ENCODE measurements around the gene EED.

Gene EED

GRCh38 chr11:86205421-86206336 lies 38.9 kb upstream of the EED start:
- Histone ChIP-seq H3K27me3 (replicated peaks; ENCODE audit: control insufficient read depth, insufficient read depth, low read length, poor library complexity, severe bottlenecking) (no peaks in the 10 kb centered on the region), H3K9me3 (ENCODE audit: control insufficient read depth, low read length) (no peaks in the 10 kb centered on the region), H3K4me3 (ENCODE audit: insufficient read depth, low read depth, low read length, poor library complexity, severe bottlenecking) (no peak overlapping the region), H3K36me3 (ENCODE audit: control insufficient read depth, insufficient read depth, low read length) (no peaks in the 10 kb centered on the region), H3K4me1 (ENCODE audit: control insufficient read depth, insufficient read depth, low read length, poor library complexity, severe bottlenecking) (peaks cover 6% of the 10 kb centered on the region), H3K27ac (ENCODE audit: insufficient read depth, low read length, poor library complexity, severe bottlenecking) (no peak overlapping the region)
- no peak for DNase-seq

GRCh38 chr11:86206337-86206695 lies 38.2 kb upstream of the EED start:
- no peak overlapping the region for H3K4me3 ChIP-seq (ENCODE audit: insufficient read depth, low read depth, low read length, poor library complexity, severe bottlenecking)
- no peak overlapping the region for H3K27ac ChIP-seq (ENCODE audit: insufficient read depth, low read length, poor library complexity, severe bottlenecking)
- H3K4me1 ChIP-seq (ENCODE audit: control insufficient read depth, insufficient read depth, low read length, poor library complexity, severe bottlenecking) = peaks cover 6% of the 10 kb centered on the region
- no peaks in the 10 kb centered on the region for H3K36me3 ChIP-seq (ENCODE audit: control insufficient read depth, insufficient read depth, low read length)
- no peak for DNase-seq
- H3K9me3 ChIP-seq (ENCODE audit: control insufficient read depth, low read length) = no peaks in the 10 kb centered on the region
- H3K27me3 ChIP-seq (replicated peaks; ENCODE audit: control insufficient read depth, insufficient read depth, low read length, poor library complexity, severe bottlenecking) = no peaks in the 10 kb centered on the region

- no peak for DNase-seq
- H3K9me3 ChIP-seq (ENCODE audit: control insufficient read depth, low read length) = no peaks in the 10 kb centered on the region
Observed at GRCh38 chr11:86207413-86207812, 37.1 kb upstream of the EED start.

GRCh38 chr11:86208572-86208971 lies 36.0 kb upstream of the EED start:
- Histone ChIP-seq H3K9me3 (ENCODE audit: control insufficient read depth, low read length) (no peaks in the 10 kb centered on the region), H3K4me1 (ENCODE audit: control insufficient read depth, insufficient read depth, low read length, poor library complexity, severe bottlenecking) (no peaks in the 10 kb centered on the region), H3K36me3 (ENCODE audit: control insufficient read depth, insufficient read depth, low read length) (no peaks in the 10 kb centered on the region), H3K4me3 (ENCODE audit: insufficient read depth, low read depth, low read length, poor library complexity, severe bottlenecking) (no peak overlapping the region), H3K27me3 (replicated peaks; ENCODE audit: control insufficient read depth, insufficient read depth, low read length, poor library complexity, severe bottlenecking) (no peaks in the 10 kb centered on the region), H3K27ac (ENCODE audit: insufficient read depth, low read length, poor library complexity, severe bottlenecking) (no peak overlapping the region)
- no peak for DNase-seq

More at GRCh38 chr11:86207413-86207812, 37.1 kb upstream of the EED start:
- Histone ChIP-seq H3K4me3 (ENCODE audit: insufficient read depth, low read depth, low read length, poor library complexity, severe bottlenecking) (no peak overlapping the region), H3K27me3 (replicated peaks; ENCODE audit: control insufficient read depth, insufficient read depth, low read length, poor library complexity, severe bottlenecking) (no peaks in the 10 kb centered on the region), H3K36me3 (ENCODE audit: control insufficient read depth, insufficient read depth, low read length) (no peaks in the 10 kb centered on the region), H3K4me1 (ENCODE audit: control insufficient read depth, insufficient read depth, low read length, poor library complexity, severe bottlenecking) (no peaks in the 10 kb centered on the region), H3K27ac (ENCODE audit: insufficient read depth, low read length, poor library complexity, severe bottlenecking) (no peak overlapping the region)

GRCh38 chr11:86209806-86210657 lies 34.5 kb upstream of the EED start:
- no peaks in the 10 kb centered on the region for H3K4me1 ChIP-seq (ENCODE audit: control insufficient read depth, insufficient read depth, low read length, poor library complexity, severe bottlenecking)
- DNase-seq = no peak
- H3K36me3 ChIP-seq (ENCODE audit: control insufficient read depth, insufficient read depth, low read length) = no peaks in the 10 kb centered on the region
- H3K27me3 ChIP-seq (replicated peaks; ENCODE audit: control insufficient read depth, insufficient read depth, low read length, poor library complexity, severe bottlenecking) = no peaks in the 10 kb centered on the region
- no peak overlapping the region for H3K4me3 ChIP-seq (ENCODE audit: insufficient read depth, low read depth, low read length, poor library complexity, severe bottlenecking)
- no peaks in the 10 kb centered on the region for H3K9me3 ChIP-seq (ENCODE audit: control insufficient read depth, low read length)
- H3K27ac ChIP-seq (ENCODE audit: insufficient read depth, low read length, poor library complexity, severe bottlenecking) = no peak overlapping the region

- H3K9me3 ChIP-seq (ENCODE audit: control insufficient read depth, low read length) = no peaks in the 10 kb centered on the region
- H3K36me3 ChIP-seq (ENCODE audit: control insufficient read depth, insufficient read depth, low read length) = no peaks in the 10 kb centered on the region
- no peaks in the 10 kb centered on the region for H3K27me3 ChIP-seq (replicated peaks; ENCODE audit: control insufficient read depth, insufficient read depth, low read length, poor library complexity, severe bottlenecking)
- H3K4me1 ChIP-seq (ENCODE audit: control insufficient read depth, insufficient read depth, low read length, poor library complexity, severe bottlenecking) = no peaks in the 10 kb centered on the region
- no peak for DNase-seq
- H3K4me3 ChIP-seq (ENCODE audit: insufficient read depth, low read depth, low read length, poor library complexity, severe bottlenecking) = no peak overlapping the region
- no peak overlapping the region for H3K27ac ChIP-seq (ENCODE audit: insufficient read depth, low read length, poor library complexity, severe bottlenecking)
Observed at GRCh38 chr11:86210898-86211297, 33.7 kb upstream of the EED start.

GRCh38 chr11:86211619-86212018 lies 32.9 kb upstream of the EED start:
- Histone ChIP-seq H3K9me3 (ENCODE audit: control insufficient read depth, low read length) (no peaks in the 10 kb centered on the region), H3K27me3 (replicated peaks; ENCODE audit: control insufficient read depth, insufficient read depth, low read length, poor library complexity, severe bottlenecking) (no peaks in the 10 kb centered on the region), H3K4me1 (ENCODE audit: control insufficient read depth, insufficient read depth, low read length, poor library complexity, severe bottlenecking) (no peaks in the 10 kb centered on the region), H3K36me3 (ENCODE audit: control insufficient read depth, insufficient read depth, low read length) (no peaks in the 10 kb centered on the region), H3K27ac (ENCODE audit: insufficient read depth, low read length, poor library complexity, severe bottlenecking) (no peak overlapping the region), H3K4me3 (ENCODE audit: insufficient read depth, low read depth, low read length, poor library complexity, severe bottlenecking) (no peak overlapping the region)
- no peak for DNase-seq

GRCh38 chr11:86212019-86212611 lies 32.4 kb upstream of the EED start:
- H3K9me3 ChIP-seq (ENCODE audit: control insufficient read depth, low read length) = no peaks in the 10 kb centered on the region
- H3K4me3 ChIP-seq (ENCODE audit: insufficient read depth, low read depth, low read length, poor library complexity, severe bottlenecking) = no peak overlapping the region
- no peak overlapping the region for H3K27ac ChIP-seq (ENCODE audit: insufficient read depth, low read length, poor library complexity, severe bottlenecking)
- DNase-seq = no peak
- H3K27me3 ChIP-seq (replicated peaks; ENCODE audit: control insufficient read depth, insufficient read depth, low read length, poor library complexity, severe bottlenecking) = no peaks in the 10 kb centered on the region
- H3K4me1 ChIP-seq (ENCODE audit: control insufficient read depth, insufficient read depth, low read length, poor library complexity, severe bottlenecking) = no peaks in the 10 kb centered on the region
- no peaks in the 10 kb centered on the region for H3K36me3 ChIP-seq (ENCODE audit: control insufficient read depth, insufficient read depth, low read length)

- H3K27me3 ChIP-seq (replicated peaks; ENCODE audit: control insufficient read depth, insufficient read depth, low read length, poor library complexity, severe bottlenecking) = peaks cover 2% of the 10 kb centered on the region
- no peaks in the 10 kb centered on the region for H3K4me1 ChIP-seq (ENCODE audit: control insufficient read depth, insufficient read depth, low read length, poor library complexity, severe bottlenecking)
- DNase-seq = no peak
- no peak overlapping the region for H3K4me3 ChIP-seq (ENCODE audit: insufficient read depth, low read depth, low read length, poor library complexity, severe bottlenecking)
- H3K9me3 ChIP-seq (ENCODE audit: control insufficient read depth, low read length) = no peaks in the 10 kb centered on the region
- no peak overlapping the region for H3K27ac ChIP-seq (ENCODE audit: insufficient read depth, low read length, poor library complexity, severe bottlenecking)
- no peaks in the 10 kb centered on the region for H3K36me3 ChIP-seq (ENCODE audit: control insufficient read depth, insufficient read depth, low read length)
Observed at GRCh38 chr11:86214710-86215109, 29.8 kb upstream of the EED start.
